Measurements from ENCODE around the gene SUGP2. TPM values are rescaled to one million over a fixed set of nuclear protein-coding genes. Genes with fewer than 3 reads are reported as not detected.
A peak's percentile ranks its signal among the peaks of the same experiment; 100 is the strongest.

SUGP2 gene
- total and polyA plus RNA-seq, 9 of the 15 experiments (the other 6 are each of a cell fraction or from before 2014, with no cell fraction given), result 13.1 to 101 (median 63.1) TPM

GRCh38 chr19:19033426-19034203 is at the start of gene SUGP2, which contains the start of gene ARMC6 (continued):
- TF ChIP-seq GMEB1 (CRISPR knock-in tag; IDR thresholded peaks at IDR 0.05) (0 out of 2 replicates have a peak, but pooled peaks have one; percentile 8), MAFF (IDR thresholded peaks at IDR 0.05; ENCODE audit: low read length) (no peak), EP300 (IDR thresholded peaks at IDR 0.05; ENCODE audit: low read length) (peak; percentile 7; the same call in 1 of the 2 replicates), TCF15 (CRISPR knock-in tag; IDR thresholded peaks at IDR 0.05) (no peak), HMGXB4 (CRISPR knock-in tag; IDR thresholded peaks at IDR 0.05) (peak; percentile 50; the same call in 1 of the 2 replicates), NFXL1 (CRISPR knock-in tag; IDR thresholded peaks at IDR 0.05) (no peak), KDM5B (IDR thresholded peaks at IDR 0.05; ENCODE audit: insufficient replicate concordance, low read depth, low read length) (peak; percentile 7), RB1 (IDR thresholded peaks at IDR 0.05; ENCODE audit: low read depth) (peak; percentile 80), KAT7 (CRISPR knock-in tag; IDR thresholded peaks at IDR 0.05; ENCODE audit: borderline replicate concordance) (peak; percentile 96; the same call in 1 of the 2 replicates), TGIF2 (CRISPR knock-in tag; IDR thresholded peaks at IDR 0.05) (peak; percentile 99), MXI1 (IDR thresholded peaks at IDR 0.05; ENCODE audit: low read depth, low read length) (peak; percentile 85), NKRF (IDR thresholded peaks at IDR 0.05; ENCODE audit: borderline replicate concordance) (peak; percentile 95), EP400 (IDR thresholded peaks at IDR 0.05) (peak; percentile 94), HINFP (tag; conservative IDR thresholded peaks at IDR 0.05; ENCODE audit: low read depth) (peak; percentile 86), ETS1 (conservative IDR thresholded peaks at IDR 0.05; ENCODE audit: control insufficient read depth, low read depth, low read length) (peak; percentile 82; the same call in 1 of the 2 replicates), SIN3B (IDR thresholded peaks at IDR 0.05; ENCODE audit: low read depth) (peak; percentile 51; the same call in 1 of the 2 replicates), EHMT2 (IDR thresholded peaks at IDR 0.05) (no peak), SMARCA4 (IDR thresholded peaks at IDR 0.05) (no peak)

Data from K562 (cell line).